Sciatic nerve (tissue), 2 donors: ENCODE results near the gene CACNA1S. TPM values are rescaled to one million over a fixed set of nuclear protein-coding genes. Genes with fewer than 3 reads are reported as not detected.

Experiments used
- ATAC-seq: fragments of 200-7000 bp; cut with Tn5 transposase; one replicate; pipeline ENCODE4 v1.9.1; 2020; ENCODE audit warnings: mild to moderate bottlenecking, moderate library complexity
- DNase-seq: peaks from one replicate; pipeline ENCODE4 v3.0.0-alpha.2; 2020; ENCODE audit warnings: low spot score
- intact Hi-C: fragments of 100-400 bp; cut with DNase I; formaldehyde crosslinking; loops from one replicate; pipeline ENCODE4 v1.14.2; 2022
- total RNA-seq: library from RNA; stranded (reverse); fragmentation: NEBNext Ultra II Directional; extraction: Animal tissue kit (Norgen Biotek cat#: 25700); gene quantifications from one replicate; pipeline ENCODE4 v1.2.1, GENCODE V29; 2021
- donor health status: DM: no; HTN: no; CAD: no.
- donor health status: DM: no; HTN: no; CAD: no.

The CACNA1S gene
- total RNA-seq, 1 donor from 2014 or later, result not detected

- DNase-seq (no peak), ATAC-seq (no peak)
- intact Hi-C loops, result no loop called here
These were observed 34.5 kb downstream of the CACNA1S start for GRCh38 chr1:201077736-201078135.

- DNase-seq (no peak), ATAC-seq (no peak)
- intact Hi-C loops, result no loop called here
These were observed 35.1 kb downstream of the CACNA1S start for GRCh38 chr1:201077116-201077515.

- ATAC-seq (no peak), DNase-seq (no peak)
- intact Hi-C loops, result no loop called here
These were observed 36.1 kb downstream of the CACNA1S start for GRCh38 chr1:201076092-201076491.

GRCh38 chr1:201074018-201074417, 38.2 kb downstream of the CACNA1S start:
- DNase-seq (no peak), ATAC-seq (no peak)
- intact Hi-C loops, result no loop called here

- DNase-seq, result no peak
- no peak for ATAC-seq
- intact Hi-C loops, result no loop called here
These were observed 39.3 kb downstream of the CACNA1S start for GRCh38 chr1:201072922-201073321.

DNA sequence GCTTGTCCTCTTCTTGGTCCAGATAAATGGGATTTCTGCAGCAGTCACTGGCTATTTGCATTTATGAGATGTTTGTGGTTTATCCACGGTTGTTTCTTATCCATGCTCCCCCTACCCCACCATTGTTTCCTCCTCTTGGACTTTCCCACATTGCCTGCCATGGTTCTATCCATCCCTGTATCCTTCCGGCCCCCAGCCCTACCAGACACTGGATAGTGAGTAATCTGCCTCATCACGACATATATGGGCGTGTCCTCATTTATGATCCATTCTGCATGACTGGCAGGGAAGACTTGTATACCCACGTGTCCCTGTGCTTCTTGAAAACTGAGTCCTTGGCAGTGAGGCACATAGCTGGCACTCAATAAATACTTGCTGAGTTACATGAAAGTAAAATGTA, 40.1 kb downstream of the CACNA1S start:
- ATAC-seq (no peak), DNase-seq (no peak)
- intact Hi-C loops, result no loop called here

DNA sequence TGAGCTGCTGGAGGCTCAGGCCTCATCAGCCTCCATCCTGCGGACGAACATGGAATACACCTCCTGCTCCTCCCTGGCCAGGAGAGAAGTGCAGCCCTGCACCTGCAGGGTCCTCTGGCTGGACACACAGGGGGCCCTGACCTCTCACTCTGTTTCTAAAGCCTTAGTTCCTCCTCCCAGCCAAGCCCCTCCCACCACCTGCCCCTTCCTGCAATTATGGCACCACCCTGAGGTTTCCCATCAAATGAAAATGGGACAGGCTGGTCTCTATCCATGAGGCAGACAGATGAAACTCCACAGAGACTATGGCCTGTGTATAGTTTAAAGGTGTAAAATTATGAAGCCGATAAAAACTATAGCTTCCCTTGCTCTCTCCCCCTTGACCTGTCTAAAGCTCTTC, 42.6 kb downstream of the CACNA1S start:
- intact Hi-C loops, result no loop called here
- ATAC-seq (no peak), DNase-seq (no peak)

- DNase-seq (no peak), ATAC-seq (no peak)
- intact Hi-C loops, result no loop called here
These were observed 43.2 kb downstream of the CACNA1S start for GRCh38 chr1:201068976-201069375.

- ATAC-seq (no peak), DNase-seq (no peak)
- intact Hi-C loops, result no loop called here
These were observed 45.2 kb downstream of the CACNA1S start for GRCh38 chr1:201066986-201067385.

GRCh38 chr1:201065686-201066085, 46.5 kb downstream of the CACNA1S start:
- DNase-seq (no peak), ATAC-seq (no peak)
- intact Hi-C loops, result no loop called here

- intact Hi-C loops, result no loop called here
- ATAC-seq, result no peak
- no peak for DNase-seq
These were observed 47.4 kb downstream of the CACNA1S start for GRCh38 chr1:201064806-201065205.

GRCh38 chr1:201063145-201063544, 49.1 kb downstream of the CACNA1S start:
- intact Hi-C loops, result no loop called here
- DNase-seq (no peak), ATAC-seq (no peak)

- no peak for ATAC-seq
- no peak for DNase-seq
- intact Hi-C loops, result no loop called here
These were observed 49.6 kb downstream of the CACNA1S start for GRCh38 chr1:201062511-201063091.

DNA sequence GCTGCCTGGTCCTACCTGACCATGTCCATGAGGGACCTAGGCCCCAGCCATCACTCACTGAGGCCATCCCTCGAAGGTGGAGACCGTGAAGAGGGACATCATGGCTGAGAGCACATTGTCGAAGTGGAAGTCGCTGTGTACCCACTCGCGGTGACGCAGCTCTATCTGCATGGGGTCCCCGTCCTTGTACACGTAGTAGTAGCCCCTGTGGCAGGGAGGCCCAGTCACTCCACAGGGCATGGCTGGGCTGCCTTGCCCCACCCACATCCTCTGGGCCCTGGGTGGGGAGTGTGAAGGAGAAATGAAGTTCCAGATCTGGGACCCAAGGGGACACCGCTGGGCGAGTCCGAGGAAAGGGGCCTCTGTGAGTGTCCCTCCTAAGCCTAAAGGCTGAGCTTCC, 50.3 kb downstream of the CACNA1S start:
- ATAC-seq (no peak), DNase-seq (no peak)
- intact Hi-C loops, result no loop called here

GRCh38 chr1:201061049-201061448, 51.2 kb downstream of the CACNA1S start:
- DNase-seq (no peak), ATAC-seq (no peak)
- intact Hi-C loops, result no loop called here

- DNase-seq, result no peak
- intact Hi-C loops, result no loop called here
- ATAC-seq, result no peak
These were observed 51.6 kb downstream of the CACNA1S start for GRCh38 chr1:201060586-201060985.

DNA sequence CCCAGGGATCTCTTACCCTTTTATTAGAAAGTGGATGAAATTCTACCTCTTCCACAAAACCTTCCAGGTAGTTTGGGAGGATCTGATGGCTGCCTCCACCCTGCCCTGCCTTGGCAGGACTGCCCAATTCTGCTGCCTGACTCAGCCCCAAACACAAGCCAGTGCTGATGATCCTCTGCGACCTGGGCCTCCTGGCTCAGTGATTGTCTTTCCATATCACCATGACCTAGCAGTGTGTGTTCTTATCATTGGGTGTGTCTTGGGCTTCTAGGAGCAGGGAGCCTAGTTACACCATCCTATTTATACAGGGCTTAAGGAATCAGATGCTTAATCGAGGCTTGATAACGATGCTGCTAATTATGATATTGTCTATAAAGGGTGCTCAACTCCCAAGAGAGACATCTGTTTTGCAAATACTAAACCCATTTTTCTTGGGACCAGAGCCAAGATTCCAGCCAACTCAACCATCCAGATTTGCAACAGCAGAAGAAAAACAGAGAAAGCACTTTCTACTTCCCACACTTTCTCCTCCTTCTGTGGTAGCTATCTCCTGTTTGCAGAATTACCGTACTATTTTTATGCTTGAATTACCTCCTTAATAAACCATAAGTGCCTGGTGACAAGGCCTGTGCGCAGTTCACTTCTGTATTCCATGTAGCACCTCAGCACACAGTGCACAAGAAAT, 52.2 kb downstream of the CACNA1S start:
- intact Hi-C loops, result no loop called here
- DNase-seq (no peak), ATAC-seq (no peak)

DNA sequence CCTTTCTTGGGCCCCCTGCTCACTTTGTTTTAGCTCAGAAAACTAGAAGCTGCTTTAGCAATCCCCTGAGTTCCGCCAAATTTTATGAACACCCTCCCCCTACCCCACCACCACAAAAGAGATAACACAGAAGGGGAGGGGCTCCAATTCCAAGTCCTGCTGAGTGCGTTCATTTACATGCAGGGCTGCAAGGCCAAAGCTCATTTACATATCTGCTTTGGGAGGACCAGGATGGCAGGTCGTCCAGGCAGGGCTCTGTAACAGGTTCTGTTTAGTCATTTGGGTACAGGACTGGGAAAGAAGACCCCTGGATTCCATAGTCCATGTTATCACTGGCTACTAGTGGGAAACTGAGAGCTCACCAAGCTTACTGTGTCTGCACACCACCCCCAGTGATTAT, 52.8 kb downstream of the CACNA1S start:
- intact Hi-C loops, result no loop called here
- ATAC-seq, result no peak
- DNase-seq, result no peak

- intact Hi-C loops, result no loop called here
These were observed 58.1 kb downstream of the CACNA1S start for GRCh38 chr1:201054091-201054543.

DNA sequence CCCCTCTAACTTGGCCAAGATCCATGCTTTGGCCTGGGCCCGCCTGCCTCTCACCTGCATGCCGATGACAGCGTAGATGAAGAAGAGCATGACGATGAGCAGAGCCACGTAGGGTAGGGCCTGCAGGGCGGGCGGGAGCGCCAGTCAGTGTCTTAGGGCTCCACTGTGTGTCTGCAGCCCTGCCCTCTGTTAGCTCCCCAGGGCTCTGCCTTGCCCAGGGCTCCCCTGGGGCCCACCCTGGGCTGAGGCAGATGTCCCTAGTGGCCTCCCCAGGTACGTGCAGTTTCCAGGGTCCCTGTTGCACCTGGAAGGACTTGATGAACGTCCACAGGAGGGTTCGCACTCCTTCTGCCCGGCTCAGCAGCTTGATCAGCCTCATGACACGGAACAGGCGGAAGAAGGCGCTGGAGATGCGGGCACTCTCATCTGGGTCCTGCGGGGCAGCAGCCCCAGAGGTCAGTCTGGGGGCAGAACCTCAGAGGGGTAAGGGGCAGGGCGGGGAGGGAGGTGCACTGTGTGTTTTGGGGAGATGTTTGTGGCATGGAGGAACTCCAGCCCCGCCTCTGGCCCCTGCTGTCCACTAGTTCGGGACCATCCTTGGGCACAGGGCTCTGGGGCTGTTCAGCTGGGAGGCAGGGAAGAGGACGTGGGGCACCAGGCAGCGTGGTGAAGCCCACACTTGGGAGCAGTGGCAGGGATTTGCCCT, 58.9 kb downstream of the CACNA1S start:
- DNase-seq (no peak), ATAC-seq (no peak)
- intact Hi-C loops, result no loop called here

More at GRCh38 chr1:201054091-201054543, 58.1 kb downstream of the CACNA1S start:
- DNase-seq (no peak), ATAC-seq (no peak)
